Left lung (tissue), 10 donors: ENCODE measurements around the gene TRIML1. TPM values are rescaled to one million over a fixed set of nuclear protein-coding genes. Genes with fewer than 3 reads are reported as not detected.

Experiments used
- ATAC-seq: fragments of 200-7000 bp; cut with Tn5 transposase; one replicate; pipeline ENCODE4 v1.9.1; 2020; ENCODE audit warnings: moderate library complexity
- DNase-seq, 4 donors: peaks; one replicate each; pipeline ENCODE4 v3.0.0-alpha.2; 2013 to 2020
- H3K27ac ChIP-seq, 2 donors: fragments of 200-600 bp; sonication (generic) in 1 of 2; one replicate each; pipeline versions ENCODE4 v1.5.0 to v1.8.0; 2020 to 2021
- H3K27me3 ChIP-seq, 2 donors: fragments of 200-600 bp; sonication (generic) in 1 of 2; one replicate each; pipeline versions ENCODE4 v1.5.0 to v1.8.0; 2020 to 2021
- H3K36me3 ChIP-seq, 2 donors: fragments of 200-600 bp; sonication (generic) in 1 of 2; one replicate each; pipeline versions ENCODE4 v1.5.0 to v1.8.0; 2020 to 2021
- H3K4me1 ChIP-seq, 2 donors: fragments of 200-600 bp; one replicate each; pipeline ENCODE4 v1.8.0; 2021
- H3K4me3 ChIP-seq, 2 donors: fragments of 200-600 bp; sonication (generic) in 1 of 2; one replicate each; pipeline versions ENCODE4 v1.5.0 to v1.8.0; 2020 to 2021; ENCODE audit warnings: mild to moderate bottlenecking in 1 of 2
- H3K9me3 ChIP-seq, 2 donors: fragments of 200-600 bp; sonication (generic) in 1 of 2; one replicate each; pipeline versions ENCODE4 v1.5.0 to v1.8.0; 2020 to 2021
- intact Hi-C, 2 donors: fragments of 100-400 bp; cut with DNase I; formaldehyde crosslinking; loops; one replicate each; pipeline versions ENCODE4 v1.11.2 to v1.14.2; 2022
- polyA plus RNA-seq, 6 donors: library from polyadenylated mRNA; unstranded; fragments of 120-200 nt; gene quantifications; one replicate each; pipeline ENCODE4 v1.2.1, GENCODE V29; 2013; ENCODE audit not compliant: insufficient read length in 6 of 6
- total RNA-seq, 2 donors: library from RNA; stranded (reverse); fragmentation: NEBNext Ultra II Directional; extraction: Animal tissue kit (Norgen Biotek cat#: 25700); gene quantifications; one replicate each; pipeline ENCODE4 v1.2.1, GENCODE V29; 2021
- TF ChIP-seq, protein P1 (sequence below), 2 donors: fragments of 200-600 bp; sonication (generic) in 1 of 2; IDR thresholded peaks; one replicate each; pipeline versions ENCODE4 v1.5.0 to v1.8.0; 2021; ENCODE audit warnings: antibody characterized with exemption in 2 of 2
- donor health status: DM: no; HTN: yes; CAD: no.
- donor health status: DM: no; HTN: no; CAD: no.

TRIML1 gene
- total and polyA plus RNA-seq, 8 donors = not detected

- no peak overlapping the region for H3K27ac ChIP-seq
- no peaks in the 10 kb centered on the region for H3K27me3 ChIP-seq
- intact Hi-C loops = no loop called here
- no peaks in the 10 kb centered on the region for H3K9me3 ChIP-seq
- no peak overlapping the region for H3K4me3 ChIP-seq
- H3K4me1 ChIP-seq = no peaks in the 10 kb centered on the region
- TF ChIP-seq, protein P1, sequence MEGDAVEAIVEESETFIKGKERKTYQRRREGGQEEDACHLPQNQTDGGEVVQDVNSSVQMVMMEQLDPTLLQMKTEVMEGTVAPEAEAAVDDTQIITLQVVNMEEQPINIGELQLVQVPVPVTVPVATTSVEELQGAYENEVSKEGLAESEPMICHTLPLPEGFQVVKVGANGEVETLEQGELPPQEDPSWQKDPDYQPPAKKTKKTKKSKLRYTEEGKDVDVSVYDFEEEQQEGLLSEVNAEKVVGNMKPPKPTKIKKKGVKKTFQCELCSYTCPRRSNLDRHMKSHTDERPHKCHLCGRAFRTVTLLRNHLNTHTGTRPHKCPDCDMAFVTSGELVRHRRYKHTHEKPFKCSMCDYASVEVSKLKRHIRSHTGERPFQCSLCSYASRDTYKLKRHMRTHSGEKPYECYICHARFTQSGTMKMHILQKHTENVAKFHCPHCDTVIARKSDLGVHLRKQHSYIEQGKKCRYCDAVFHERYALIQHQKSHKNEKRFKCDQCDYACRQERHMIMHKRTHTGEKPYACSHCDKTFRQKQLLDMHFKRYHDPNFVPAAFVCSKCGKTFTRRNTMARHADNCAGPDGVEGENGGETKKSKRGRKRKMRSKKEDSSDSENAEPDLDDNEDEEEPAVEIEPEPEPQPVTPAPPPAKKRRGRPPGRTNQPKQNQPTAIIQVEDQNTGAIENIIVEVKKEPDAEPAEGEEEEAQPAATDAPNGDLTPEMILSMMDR (IDR thresholded peaks at IDR 0.05) = no peak
- no peaks in the 10 kb centered on the region for H3K36me3 ChIP-seq
- no peak for ATAC-seq
- no peak for DNase-seq
Observed at GRCh38 chr4:188113156-188113555, 26.1 kb upstream of the TRIML1 start.

GRCh38 chr4:188117631-188118324, 21.5 kb upstream of the TRIML1 start:
- TF ChIP-seq, protein P1 (IDR thresholded peaks at IDR 0.05) = no peak
- peaks cover 0 to 1% of the 10 kb centered on the region in 2 donors for H3K9me3 ChIP-seq
- DNase-seq (no peak), ATAC-seq (no peak)
- H3K4me1 ChIP-seq = no peaks in the 10 kb centered on the region
- H3K4me3 ChIP-seq = no peak overlapping the region
- no peaks in the 10 kb centered on the region for H3K27me3 ChIP-seq
- intact Hi-C loops = no loop called here
- no peak overlapping the region for H3K27ac ChIP-seq
- H3K36me3 ChIP-seq = no peaks in the 10 kb centered on the region

- Histone ChIP-seq H3K27me3 (no peaks in the 10 kb centered on the region), H3K9me3 (peaks cover 0 to 4% of the 10 kb centered on the region in 2 donors), H3K36me3 (no peaks in the 10 kb centered on the region), H3K4me3 (no peak overlapping the region), H3K4me1 (no peaks in the 10 kb centered on the region), H3K27ac (no peak overlapping the region)
- no peak for DNase-seq
- intact Hi-C loops = no loop called here
- no peak for ATAC-seq
- TF ChIP-seq, protein P1 (IDR thresholded peaks at IDR 0.05) = no peak
Observed at GRCh38 chr4:188121530-188121929, 17.7 kb upstream of the TRIML1 start.

DNA sequence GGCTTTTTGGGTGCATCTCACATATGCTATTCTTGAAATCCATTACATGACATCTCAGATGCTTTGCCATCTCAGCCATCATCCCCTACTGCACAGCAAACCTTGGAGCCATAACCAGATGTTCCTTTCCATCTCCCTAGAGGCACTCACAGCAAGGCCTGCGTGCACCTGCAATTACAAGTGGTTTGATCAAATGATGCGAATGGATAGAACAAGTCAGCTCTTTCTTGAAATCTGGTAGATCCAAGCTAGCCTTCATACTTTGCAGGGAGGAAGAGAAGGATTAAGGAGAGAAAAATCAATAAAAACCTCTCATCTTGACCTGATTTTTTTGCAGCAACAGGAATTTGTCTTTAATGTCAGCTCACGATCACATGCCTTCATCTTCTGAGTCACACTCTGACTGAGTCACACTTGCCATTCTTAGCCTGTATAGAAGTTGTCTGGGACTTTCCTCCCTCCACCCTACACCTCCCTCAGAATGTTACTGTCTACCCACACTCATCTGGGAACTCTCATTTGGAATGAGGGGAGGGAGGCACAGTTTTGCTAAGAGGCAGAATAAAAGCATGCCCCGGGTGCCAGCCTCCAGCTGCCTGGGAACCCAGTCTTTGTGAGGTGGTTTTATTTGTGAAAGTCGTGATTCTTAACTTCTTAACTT, 11.9 kb upstream of the TRIML1 start:
- Histone ChIP-seq H3K4me3 (no peak overlapping the region), H3K4me1 (no peaks in the 10 kb centered on the region), H3K9me3 (peaks cover 0 to 4% of the 10 kb centered on the region in 2 donors), H3K27ac (no peak overlapping the region), H3K36me3 (no peaks in the 10 kb centered on the region), H3K27me3 (no peaks in the 10 kb centered on the region)
- intact Hi-C loops = no loop called here
- TF ChIP-seq, protein P1 (IDR thresholded peaks at IDR 0.05) = no peak
- DNase-seq (no peak), ATAC-seq (peak; percentile 87)

DNA sequence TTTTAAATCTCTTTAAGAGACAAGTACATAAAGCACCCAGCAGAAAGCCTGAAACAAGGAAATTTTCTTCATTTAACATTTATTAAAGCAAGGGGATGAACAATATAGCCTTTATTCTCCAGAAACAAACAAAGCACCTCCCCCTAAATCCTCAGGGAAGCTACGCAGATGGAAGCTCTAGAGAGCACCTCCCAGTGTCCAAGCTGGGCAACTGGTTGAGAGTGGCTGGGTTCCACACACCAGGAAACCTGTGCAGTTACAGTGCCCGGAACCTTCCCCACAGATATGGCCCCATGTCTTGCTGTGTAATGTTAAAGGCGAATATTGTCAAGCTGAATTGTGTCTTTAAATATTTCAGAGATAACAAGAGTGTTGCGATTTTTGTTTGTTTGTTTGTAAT, 8.9 kb upstream of the TRIML1 start:
- no peak overlapping the region for H3K27ac ChIP-seq
- TF ChIP-seq, protein P1 (IDR thresholded peaks at IDR 0.05) = no peak
- H3K4me3 ChIP-seq = no peak overlapping the region
- intact Hi-C loops = no loop called here
- no peak for DNase-seq
- no peak for ATAC-seq
- no peaks in the 10 kb centered on the region for H3K27me3 ChIP-seq
- no peaks in the 10 kb centered on the region for H3K36me3 ChIP-seq
- H3K9me3 ChIP-seq = peaks cover 0 to 4% of the 10 kb centered on the region in 2 donors
- H3K4me1 ChIP-seq = no peaks in the 10 kb centered on the region
